ENCODE measurements around the gene UNC80.
A peak's percentile ranks its signal among the peaks of the same experiment; 100 is the strongest.

The UNC80 gene

GRCh38 chr2:209806318-209806717 lies 34.7 kb downstream of the UNC80 start:
- Histone ChIP-seq H3K4me1 (ENCODE audit: control insufficient read depth, insufficient read depth, low read length) (no peaks in the 10 kb centered on the region), H3K27ac (ENCODE audit: low read depth, low read length) (no peak overlapping the region), H3K4me3 (ENCODE audit: low read depth, low read length) (no peak overlapping the region), H3K9ac (ENCODE audit: low read length) (no peak overlapping the region), H3K36me3 (ENCODE audit: control insufficient read depth, insufficient read depth, low read length) (no peaks in the 10 kb centered on the region), H3K27me3 (ENCODE audit: control insufficient read depth, insufficient read depth, low read length) (no peaks in the 10 kb centered on the region), H3K9me3 (ENCODE audit: control insufficient read depth, insufficient read depth, low read depth, low read length) (no peaks in the 10 kb centered on the region)

GRCh38 chr2:209808521-209808920 lies 36.9 kb downstream of the UNC80 start:
- Histone ChIP-seq H3K9me3 (ENCODE audit: control insufficient read depth, insufficient read depth, low read depth, low read length) (no peaks in the 10 kb centered on the region), H3K27me3 (ENCODE audit: control insufficient read depth, insufficient read depth, low read length) (no peaks in the 10 kb centered on the region), H3K4me3 (ENCODE audit: low read depth, low read length) (no peak overlapping the region), H3K27ac (ENCODE audit: low read depth, low read length) (no peak overlapping the region), H3K9ac (ENCODE audit: low read length) (no peak overlapping the region), H3K36me3 (ENCODE audit: control insufficient read depth, insufficient read depth, low read length) (no peaks in the 10 kb centered on the region), H3K4me1 (ENCODE audit: control insufficient read depth, insufficient read depth, low read length) (peaks cover 6% of the 10 kb centered on the region; the same call in 1 of the 2 replicates)

GRCh38 chr2:209809256-209809655 lies 37.6 kb downstream of the UNC80 start:
- H3K4me3 ChIP-seq (ENCODE audit: low read depth, low read length) = no peak overlapping the region
- peaks cover 10% of the 10 kb centered on the region; the same call in 1 of the 2 replicates for H3K4me1 ChIP-seq (ENCODE audit: control insufficient read depth, insufficient read depth, low read length)
- no peaks in the 10 kb centered on the region for H3K36me3 ChIP-seq (ENCODE audit: control insufficient read depth, insufficient read depth, low read length)
- no peaks in the 10 kb centered on the region for H3K27me3 ChIP-seq (ENCODE audit: control insufficient read depth, insufficient read depth, low read length)
- H3K9me3 ChIP-seq (ENCODE audit: control insufficient read depth, insufficient read depth, low read depth, low read length) = no peaks in the 10 kb centered on the region
- H3K9ac ChIP-seq (ENCODE audit: low read length) = no peak overlapping the region
- no peak overlapping the region for H3K27ac ChIP-seq (ENCODE audit: low read depth, low read length)

- H3K27me3 ChIP-seq (ENCODE audit: control insufficient read depth, insufficient read depth, low read length) = no peaks in the 10 kb centered on the region
- H3K9me3 ChIP-seq (ENCODE audit: control insufficient read depth, insufficient read depth, low read depth, low read length) = peaks cover 6% of the 10 kb centered on the region; the same call in 1 of the 2 replicates
- no peak overlapping the region for H3K9ac ChIP-seq (ENCODE audit: low read length)
- H3K4me1 ChIP-seq (ENCODE audit: control insufficient read depth, insufficient read depth, low read length) = peaks cover 32% of the 10 kb centered on the region
- 0 out of 2 replicates have a peak, but pooled peaks cover 4% of the 10 kb centered on the region for H3K36me3 ChIP-seq (ENCODE audit: control insufficient read depth, insufficient read depth, low read length)
- no peak overlapping the region for H3K4me3 ChIP-seq (ENCODE audit: low read depth, low read length)
- H3K27ac ChIP-seq (ENCODE audit: low read depth, low read length) = peak overlapping the region; percentile 79
These were observed 46.2 kb downstream of the UNC80 start for GRCh38 chr2:209817844-209818271.

GRCh38 chr2:209818939-209819338 lies 47.3 kb downstream of the UNC80 start:
- Histone ChIP-seq H3K4me1 (ENCODE audit: control insufficient read depth, insufficient read depth, low read length) (peaks cover 22% of the 10 kb centered on the region), H3K27me3 (ENCODE audit: control insufficient read depth, insufficient read depth, low read length) (no peaks in the 10 kb centered on the region), H3K36me3 (ENCODE audit: control insufficient read depth, insufficient read depth, low read length) (0 out of 2 replicates have a peak, but pooled peaks cover 4% of the 10 kb centered on the region), H3K4me3 (ENCODE audit: low read depth, low read length) (no peak overlapping the region), H3K27ac (ENCODE audit: low read depth, low read length) (no peak overlapping the region), H3K9ac (ENCODE audit: low read length) (no peak overlapping the region), H3K9me3 (ENCODE audit: control insufficient read depth, insufficient read depth, low read depth, low read length) (peaks cover 6% of the 10 kb centered on the region; the same call in 1 of the 2 replicates)

- peaks cover 21% of the 10 kb centered on the region for H3K4me1 ChIP-seq (ENCODE audit: control insufficient read depth, insufficient read depth, low read length)
- H3K36me3 ChIP-seq (ENCODE audit: control insufficient read depth, insufficient read depth, low read length) = no peaks in the 10 kb centered on the region
- H3K27me3 ChIP-seq (ENCODE audit: control insufficient read depth, insufficient read depth, low read length) = no peaks in the 10 kb centered on the region
- H3K4me3 ChIP-seq (ENCODE audit: low read depth, low read length) = no peak overlapping the region
- no peak overlapping the region for H3K27ac ChIP-seq (ENCODE audit: low read depth, low read length)
- no peak overlapping the region for H3K9ac ChIP-seq (ENCODE audit: low read length)
- peaks cover 6% of the 10 kb centered on the region; the same call in 1 of the 2 replicates for H3K9me3 ChIP-seq (ENCODE audit: control insufficient read depth, insufficient read depth, low read depth, low read length)
These were observed 50.2 kb downstream of the UNC80 start for GRCh38 chr2:209821806-209822205.

- Histone ChIP-seq H3K36me3 (ENCODE audit: control insufficient read depth, insufficient read depth, low read length) (no peaks in the 10 kb centered on the region), H3K9ac (ENCODE audit: low read length) (no peak overlapping the region), H3K27me3 (ENCODE audit: control insufficient read depth, insufficient read depth, low read length) (no peaks in the 10 kb centered on the region), H3K9me3 (ENCODE audit: control insufficient read depth, insufficient read depth, low read depth, low read length) (peaks cover 6% of the 10 kb centered on the region; the same call in 1 of the 2 replicates), H3K27ac (ENCODE audit: low read depth, low read length) (no peak overlapping the region), H3K4me3 (ENCODE audit: low read depth, low read length) (no peak overlapping the region), H3K4me1 (ENCODE audit: control insufficient read depth, insufficient read depth, low read length) (peaks cover 6% of the 10 kb centered on the region; the same call in 1 of the 2 replicates)
These were observed 51.9 kb downstream of the UNC80 start for GRCh38 chr2:209823484-209823883.

- Histone ChIP-seq H3K27me3 (ENCODE audit: control insufficient read depth, insufficient read depth, low read length) (no peaks in the 10 kb centered on the region), H3K9me3 (ENCODE audit: control insufficient read depth, insufficient read depth, low read depth, low read length) (peaks cover 6% of the 10 kb centered on the region; the same call in 1 of the 2 replicates), H3K4me3 (ENCODE audit: low read depth, low read length) (no peak overlapping the region), H3K9ac (ENCODE audit: low read length) (no peak overlapping the region), H3K27ac (ENCODE audit: low read depth, low read length) (no peak overlapping the region), H3K4me1 (ENCODE audit: control insufficient read depth, insufficient read depth, low read length) (no peaks in the 10 kb centered on the region), H3K36me3 (ENCODE audit: control insufficient read depth, insufficient read depth, low read length) (no peaks in the 10 kb centered on the region)
These were observed 52.8 kb downstream of the UNC80 start for GRCh38 chr2:209824391-209824790.

GRCh38 chr2:209830722-209831465 lies 59.3 kb downstream of the UNC80 start:
- H3K4me1 ChIP-seq (ENCODE audit: control insufficient read depth, insufficient read depth, low read length) = peaks cover 6% of the 10 kb centered on the region; the same call in 1 of the 2 replicates
- no peak overlapping the region for H3K9ac ChIP-seq (ENCODE audit: low read length)
- H3K27ac ChIP-seq (ENCODE audit: low read depth, low read length) = no peak overlapping the region
- no peaks in the 10 kb centered on the region for H3K27me3 ChIP-seq (ENCODE audit: control insufficient read depth, insufficient read depth, low read length)
- H3K36me3 ChIP-seq (ENCODE audit: control insufficient read depth, insufficient read depth, low read length) = no peaks in the 10 kb centered on the region
- H3K4me3 ChIP-seq (ENCODE audit: low read depth, low read length) = no peak overlapping the region
- no peaks in the 10 kb centered on the region for H3K9me3 ChIP-seq (ENCODE audit: control insufficient read depth, insufficient read depth, low read depth, low read length)

GRCh38 chr2:209834767-209835166 lies 63.1 kb downstream of the UNC80 start:
- Histone ChIP-seq H3K4me3 (ENCODE audit: low read depth, low read length) (no peak overlapping the region), H3K27me3 (ENCODE audit: control insufficient read depth, insufficient read depth, low read length) (no peaks in the 10 kb centered on the region), H3K9me3 (ENCODE audit: control insufficient read depth, insufficient read depth, low read depth, low read length) (no peaks in the 10 kb centered on the region), H3K36me3 (ENCODE audit: control insufficient read depth, insufficient read depth, low read length) (no peaks in the 10 kb centered on the region), H3K9ac (ENCODE audit: low read length) (no peak overlapping the region), H3K27ac (ENCODE audit: low read depth, low read length) (no peak overlapping the region), H3K4me1 (ENCODE audit: control insufficient read depth, insufficient read depth, low read length) (peaks cover 6% of the 10 kb centered on the region; the same call in 1 of the 2 replicates)

- Histone ChIP-seq H3K9me3 (ENCODE audit: control insufficient read depth, insufficient read depth, low read depth, low read length) (no peaks in the 10 kb centered on the region), H3K27ac (ENCODE audit: low read depth, low read length) (no peak overlapping the region), H3K4me1 (ENCODE audit: control insufficient read depth, insufficient read depth, low read length) (no peaks in the 10 kb centered on the region), H3K36me3 (ENCODE audit: control insufficient read depth, insufficient read depth, low read length) (no peaks in the 10 kb centered on the region), H3K4me3 (ENCODE audit: low read depth, low read length) (no peak overlapping the region), H3K27me3 (ENCODE audit: control insufficient read depth, insufficient read depth, low read length) (no peaks in the 10 kb centered on the region), H3K9ac (ENCODE audit: low read length) (no peak overlapping the region)
These were observed 68.8 kb downstream of the UNC80 start for GRCh38 chr2:209840434-209840833.
